KG1 (cell line): ENCODE measurements around the gene CEP78.
"Not testable (repeated sequence)": the region's sequence is repeated elsewhere in the genome, so short reads cannot be mapped to it uniquely, and the experiment has no call there.

Source experiments
- DNase-seq: peaks from one replicate; lab custom pipeline; 2025; lab: John Stamatoyannopoulos, UW

Gene CEP78

DNA sequence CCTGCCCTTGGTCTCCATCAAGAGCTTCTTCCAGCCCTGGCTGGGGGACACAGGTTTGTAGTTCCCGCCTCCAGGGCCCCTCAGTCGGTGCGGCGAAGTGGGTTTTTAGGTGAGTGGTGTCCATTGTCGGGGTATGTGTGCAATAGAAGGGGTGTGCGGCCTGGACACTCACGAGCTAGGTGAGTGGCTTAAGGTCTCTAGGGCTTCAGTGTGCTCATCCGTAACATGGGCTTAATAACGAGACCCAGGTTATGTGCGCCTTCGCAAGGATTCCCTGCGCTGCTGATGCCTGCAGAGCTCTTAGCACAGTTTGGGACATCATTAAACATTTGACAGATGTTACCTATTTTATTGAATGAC, 656 bp downstream of the CEP78 start:
- DNase-seq: peak; percentile 66

DNA sequence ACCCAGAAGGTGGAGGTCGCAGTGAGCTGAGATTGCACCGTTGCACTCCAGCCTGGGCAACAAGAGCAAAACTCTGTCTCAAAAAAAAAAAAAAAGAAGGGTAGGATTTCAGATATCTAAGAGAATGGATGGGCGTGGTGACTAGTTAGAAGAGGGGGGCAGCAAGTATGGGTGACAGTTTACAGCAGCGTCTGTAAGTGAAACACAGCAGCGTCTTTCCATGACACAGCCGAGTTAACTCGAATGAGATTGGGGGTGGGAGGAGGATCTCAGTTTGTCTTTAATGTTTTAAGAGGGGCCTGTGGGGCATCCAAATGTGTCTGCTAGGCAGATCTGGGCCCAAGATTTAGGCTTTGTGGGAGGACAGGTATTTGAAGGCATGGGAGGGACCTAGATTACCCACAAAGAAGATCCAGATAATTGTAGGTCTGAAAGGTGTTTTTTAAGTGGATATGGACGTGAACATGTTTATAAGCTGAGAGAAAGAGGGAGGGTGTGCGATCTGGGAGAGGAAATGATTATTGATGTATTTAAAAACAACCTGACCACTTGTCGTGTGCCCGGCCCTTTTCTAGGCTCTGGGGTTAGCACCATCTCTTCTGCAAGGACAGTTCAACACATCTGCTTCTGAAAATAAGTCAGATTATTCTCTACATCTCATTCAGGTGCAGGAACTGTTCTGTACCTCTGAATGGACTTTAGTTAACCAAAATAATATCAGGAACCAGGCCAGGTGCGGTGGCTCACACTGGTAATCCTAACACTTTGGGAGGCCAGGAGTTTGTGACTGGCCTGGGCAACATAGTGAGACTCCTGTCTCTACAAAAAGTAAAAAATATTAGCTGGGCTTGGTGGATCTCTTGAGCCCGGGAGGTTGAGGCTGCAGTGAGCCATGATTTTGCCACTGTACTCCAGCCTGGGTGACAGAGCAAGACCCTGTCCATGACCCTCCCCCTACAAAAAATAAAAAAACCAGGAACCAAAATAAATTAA, 2.5 kb downstream of the CEP78 start:
- DNase-seq: no peak

DNA sequence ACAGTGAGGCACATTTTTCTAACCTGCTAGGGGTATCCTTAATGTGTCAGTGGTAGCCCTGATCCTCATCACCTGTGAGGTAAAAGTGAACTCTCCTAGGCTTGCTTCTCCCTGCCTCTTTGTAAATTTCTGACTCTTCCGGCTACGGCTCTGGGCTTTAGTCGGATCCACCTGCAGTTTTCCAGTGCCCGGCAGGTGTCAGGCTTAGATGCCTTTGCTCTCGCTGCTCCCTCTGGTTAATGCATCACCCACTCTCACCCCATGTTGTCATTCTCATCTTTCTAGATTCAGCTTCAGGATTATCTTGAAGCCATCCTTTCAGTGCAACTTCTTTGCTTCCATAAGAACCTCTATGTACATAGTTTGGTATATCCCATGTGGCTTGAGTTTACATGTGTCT, 3.6 kb downstream of the CEP78 start:
- no peak for DNase-seq

DNA sequence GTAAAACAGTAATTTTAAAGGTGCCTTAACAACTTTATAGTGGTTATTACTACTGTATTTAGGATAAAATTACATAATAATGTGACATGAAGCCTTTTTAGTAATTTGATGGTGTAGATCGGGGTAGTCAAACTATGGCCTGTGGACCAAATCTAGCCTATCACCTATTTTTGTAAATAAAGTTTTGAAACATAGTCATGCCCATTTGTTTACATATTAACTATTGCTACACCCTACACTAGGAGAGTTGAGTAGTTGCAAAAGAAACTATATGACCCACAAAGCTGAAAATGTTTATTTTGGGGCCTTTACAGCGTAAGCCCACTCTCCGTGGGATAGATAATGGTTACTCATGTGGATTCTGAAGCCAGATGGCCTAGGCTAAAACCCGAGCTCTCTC, 6.2 kb downstream of the CEP78 start:
- DNase-seq: no peak

DNA sequence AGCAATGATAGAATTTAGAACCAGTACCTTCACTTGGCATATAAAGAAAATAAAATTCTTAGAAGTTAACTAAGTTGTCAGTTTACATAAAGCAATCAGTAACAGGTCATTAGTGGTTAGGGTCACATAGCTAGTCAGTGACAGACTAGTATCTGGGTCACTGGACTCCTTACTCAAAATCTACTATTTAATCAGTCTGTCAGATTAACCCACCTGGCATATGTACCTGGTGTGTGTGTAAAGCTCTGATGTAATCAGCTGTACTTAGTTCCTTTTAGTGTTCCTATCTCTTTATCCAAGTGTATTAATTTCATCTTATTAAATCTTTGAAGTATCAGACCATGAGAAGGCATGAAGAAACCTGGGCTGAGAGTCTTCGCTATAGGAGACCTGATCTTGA, 7.3 kb downstream of the CEP78 start:
- no peak for DNase-seq

DNA sequence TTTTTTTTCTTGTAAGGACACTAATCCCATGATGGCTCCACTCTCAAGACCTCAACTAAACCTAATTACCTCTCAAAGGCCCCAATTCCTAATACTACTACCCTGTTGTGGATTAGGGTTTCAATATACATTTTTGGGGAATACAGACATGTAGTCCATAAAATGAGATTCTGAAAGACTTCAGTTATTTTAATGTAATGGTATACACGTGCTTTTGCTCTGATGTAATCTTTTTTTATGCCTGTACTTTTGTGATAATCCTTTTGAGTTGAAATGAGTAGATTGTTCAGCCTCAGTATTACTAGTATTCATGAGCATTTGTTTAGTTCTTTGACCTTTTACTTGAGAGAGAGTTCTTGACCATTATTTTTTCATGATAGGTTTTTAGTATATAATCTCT, 9.5 kb downstream of the CEP78 start:
- no peak for DNase-seq

DNA sequence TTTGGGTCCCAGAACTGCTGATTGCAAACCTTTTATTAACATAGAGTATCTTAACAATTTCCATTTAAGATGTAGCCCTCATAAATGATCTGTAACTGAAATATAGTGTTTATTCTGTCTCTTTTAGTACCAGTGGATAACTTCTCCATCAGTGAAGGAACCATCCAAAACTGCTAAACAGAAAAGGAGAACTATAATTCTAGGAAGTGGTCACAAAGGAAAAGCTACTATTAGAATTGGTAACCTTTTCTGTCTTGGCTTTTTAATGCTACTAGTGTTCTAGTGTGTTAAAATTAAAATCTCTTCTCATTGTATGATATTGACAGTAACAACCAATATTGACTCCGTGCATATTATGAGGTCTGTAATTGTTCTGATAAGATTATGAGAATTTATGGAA, 12.8 kb downstream of the CEP78 start:
- no peak for DNase-seq

DNA sequence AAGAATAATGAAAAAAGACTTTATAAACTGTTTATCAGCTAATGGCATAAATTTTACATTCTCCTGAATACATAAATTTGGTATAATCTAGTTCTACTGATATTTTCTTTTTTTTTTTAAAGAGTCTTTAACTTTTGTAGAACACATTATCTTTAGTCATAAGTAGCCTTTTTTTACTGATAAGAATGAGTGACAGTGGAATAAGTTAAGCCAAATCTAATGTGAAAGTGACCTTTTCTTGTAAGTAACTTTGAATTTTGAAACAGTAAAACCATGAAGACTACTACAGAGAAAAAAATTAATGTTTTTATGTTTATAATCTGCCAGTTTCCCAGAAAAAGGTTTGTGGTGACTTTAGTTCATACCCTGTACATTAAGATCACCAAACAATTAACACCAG, 13.7 kb downstream of the CEP78 start:
- DNase-seq: no peak

DNA sequence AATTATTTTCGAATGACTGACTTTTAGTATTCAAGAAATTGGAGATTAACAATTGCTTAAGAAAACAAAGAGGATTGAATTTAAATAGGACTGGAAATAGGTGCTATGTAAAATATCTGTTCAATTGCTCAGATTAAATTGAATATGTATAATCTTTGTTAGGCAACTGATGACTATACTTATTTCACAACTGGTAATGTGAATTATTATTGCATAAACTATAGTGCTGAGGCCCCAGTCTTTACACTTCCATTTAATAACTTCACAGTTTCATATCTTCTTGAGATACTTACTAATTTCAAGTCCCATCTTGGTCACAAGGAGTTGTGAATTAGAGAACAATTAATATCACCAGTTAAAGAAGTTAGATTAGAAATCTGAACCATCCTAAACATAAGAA, 16.7 kb downstream of the CEP78 start:
- DNase-seq: no peak

DNA sequence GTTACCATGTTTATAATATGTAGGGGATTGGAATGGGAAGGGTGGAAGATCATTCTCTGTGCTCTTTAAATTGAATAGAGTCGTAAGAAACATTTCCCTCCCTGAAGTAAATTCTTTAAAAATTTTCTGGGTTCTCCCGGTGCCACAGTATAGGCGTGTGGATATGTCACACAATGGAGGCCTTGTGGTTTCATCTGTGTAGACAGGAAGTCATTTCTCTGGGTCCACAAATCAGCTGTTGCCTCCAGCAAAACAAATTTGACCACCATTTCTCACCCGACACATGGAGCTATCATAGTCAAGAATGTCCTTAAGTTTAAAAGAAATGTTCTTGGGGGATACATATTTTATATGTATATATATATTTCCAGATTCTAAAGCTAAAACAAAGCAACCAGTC, 17.4 kb downstream of the CEP78 start:
- no peak for DNase-seq

DNA sequence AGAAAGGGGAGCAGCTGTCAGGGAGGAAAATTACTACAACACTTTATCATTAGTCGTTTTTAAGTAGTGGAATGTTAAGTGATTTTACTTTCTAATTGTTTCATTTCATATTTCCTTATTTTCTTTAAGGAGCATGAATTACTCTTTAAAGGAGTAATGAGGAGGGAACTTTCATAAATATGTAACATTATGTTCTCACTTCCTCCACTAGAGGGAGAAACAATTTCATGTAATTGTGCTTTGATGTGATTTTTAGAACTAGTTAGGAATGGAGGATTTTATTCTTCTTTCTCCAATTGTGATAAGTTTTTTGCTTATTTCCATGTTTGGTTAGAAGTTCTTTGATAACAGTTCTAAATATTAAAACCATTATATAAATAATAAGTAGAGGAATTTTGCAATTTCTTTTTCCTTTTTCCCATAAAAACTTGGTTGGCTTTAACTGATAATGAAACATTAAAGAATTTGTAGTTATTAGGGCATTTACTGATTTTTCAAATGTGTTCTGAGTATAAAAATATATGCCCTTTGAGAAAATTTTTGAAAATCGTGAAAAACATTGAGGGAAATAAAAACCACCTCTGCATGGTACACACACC, 25.6 kb downstream of the CEP78 start:
- peak; percentile 6 for DNase-seq

DNA sequence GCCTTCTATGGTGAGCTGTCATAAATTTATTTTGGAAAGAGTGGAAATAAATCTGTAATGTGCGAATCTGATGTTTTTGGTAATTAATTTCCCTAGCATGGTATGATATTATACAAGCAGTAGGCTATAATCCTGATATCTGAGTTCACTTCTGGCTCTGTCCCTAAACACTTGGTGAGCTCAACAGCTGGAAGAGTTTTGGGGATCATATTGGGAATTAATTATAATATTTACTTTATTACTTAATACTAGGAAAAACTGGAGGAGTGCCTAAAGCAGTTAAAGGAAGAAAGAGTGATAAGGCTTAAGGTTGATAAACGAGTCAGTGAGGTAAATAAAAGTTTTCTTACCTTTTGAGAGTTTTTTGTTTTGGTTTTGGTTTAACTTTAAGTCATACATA, 26.8 kb downstream of the CEP78 start:
- no peak for DNase-seq

DNA sequence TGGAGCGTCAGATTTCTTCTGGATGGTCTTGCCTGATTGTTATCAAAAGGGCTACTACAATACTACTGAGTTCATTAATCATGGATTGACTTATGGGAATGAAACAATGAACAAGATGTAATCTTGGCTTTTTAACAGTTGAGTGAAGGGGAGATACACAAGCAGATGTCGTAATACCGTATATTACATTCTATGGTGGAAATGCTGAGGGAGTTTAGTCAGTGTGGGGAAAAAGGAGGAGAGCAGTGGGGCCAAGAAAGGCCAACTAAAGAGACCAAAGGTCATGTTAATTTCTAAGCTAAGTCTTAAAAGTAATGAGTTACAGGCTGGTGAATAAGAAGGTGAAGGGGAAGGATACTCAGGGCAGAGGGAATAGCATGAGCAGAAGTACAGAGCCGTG, 32.0 kb downstream of the CEP78 start:
- DNase-seq: no peak

DNA sequence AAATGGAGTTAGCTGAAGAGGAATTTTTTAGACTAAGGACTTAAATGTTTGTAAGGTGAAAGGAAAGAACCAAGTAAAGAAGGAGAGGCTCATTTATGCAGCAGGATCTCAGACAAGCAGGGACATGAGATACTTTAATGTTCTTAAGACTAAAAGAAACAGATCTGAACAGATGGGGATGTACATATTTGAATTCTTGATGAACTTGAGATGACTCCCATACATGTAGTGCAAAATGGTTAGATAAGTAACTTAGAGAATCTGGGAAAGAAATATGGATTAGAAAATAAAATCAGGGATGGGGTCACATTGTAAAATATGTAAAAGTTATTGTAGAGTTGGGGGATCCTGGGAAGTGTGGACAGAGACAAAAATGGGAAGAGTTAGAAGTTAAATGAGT, 33.9 kb downstream of the CEP78 start:
- no peak for DNase-seq

DNA sequence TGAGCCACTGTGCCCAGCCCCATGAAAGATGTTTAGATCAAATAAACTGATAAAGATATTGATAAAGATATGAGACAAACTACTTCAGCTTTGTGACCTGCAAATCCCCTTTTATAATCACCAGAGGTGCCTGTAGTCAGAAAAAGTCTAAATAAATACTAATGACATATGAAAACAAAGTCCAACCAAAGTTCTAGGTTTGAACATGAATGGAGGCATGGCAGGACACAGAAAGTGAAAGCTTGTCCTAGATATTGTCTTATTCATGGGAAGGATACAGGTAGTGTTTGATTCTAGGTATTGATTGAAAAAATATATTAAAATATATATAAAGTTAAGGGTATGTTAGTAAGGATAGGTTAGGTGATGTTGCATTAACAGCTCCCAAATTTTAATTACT, 36.4 kb downstream of the CEP78 start:
- DNase-seq: no peak

DNA sequence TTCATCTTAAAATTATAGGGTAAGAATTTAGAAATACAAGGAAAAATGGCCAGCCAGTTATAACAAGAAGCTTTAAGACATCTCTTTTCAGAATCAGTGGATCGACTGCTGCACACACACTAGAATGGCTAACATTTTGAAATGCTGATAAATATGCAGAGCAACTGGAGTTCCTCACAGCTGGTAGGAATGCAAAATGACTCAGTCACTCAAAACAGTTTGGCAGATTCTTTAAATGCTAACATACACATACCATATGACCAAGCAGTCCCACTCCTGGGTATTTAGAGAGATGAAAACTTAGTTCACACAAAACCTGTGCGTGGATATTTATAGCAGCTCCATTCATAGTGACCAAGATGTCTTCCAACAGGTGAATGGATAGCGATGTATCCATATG, 37.9 kb downstream of the CEP78 start:
- no peak for DNase-seq

DNA sequence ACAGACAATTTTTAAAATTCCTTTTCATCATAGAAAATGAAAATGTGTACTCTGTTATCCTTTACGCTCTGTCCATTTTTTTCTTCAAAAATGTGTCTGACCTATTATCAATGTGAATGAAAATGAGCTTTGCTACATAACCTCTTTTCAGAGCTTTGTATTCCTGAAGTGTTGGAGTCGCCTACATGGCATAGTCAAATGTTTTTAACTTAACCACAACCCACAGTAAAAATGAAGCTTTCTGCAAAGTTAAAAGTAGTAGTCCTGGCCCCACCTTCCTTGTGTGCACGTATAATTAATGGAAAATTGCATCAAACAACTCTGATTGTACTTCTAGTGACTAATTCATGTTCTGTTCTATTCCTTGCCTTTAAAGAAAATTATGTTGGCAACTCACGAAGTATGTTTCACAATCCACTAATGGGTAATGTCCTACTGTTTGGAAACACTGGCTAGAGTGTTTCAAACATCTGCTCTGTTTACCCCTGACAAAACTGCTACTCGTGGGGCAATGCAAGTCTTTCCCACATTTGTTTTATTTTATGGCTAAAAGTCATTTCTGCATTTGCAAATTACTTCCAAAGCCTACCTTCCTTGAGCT, 42.4 kb downstream of the CEP78 start:
- no peak for DNase-seq

DNA sequence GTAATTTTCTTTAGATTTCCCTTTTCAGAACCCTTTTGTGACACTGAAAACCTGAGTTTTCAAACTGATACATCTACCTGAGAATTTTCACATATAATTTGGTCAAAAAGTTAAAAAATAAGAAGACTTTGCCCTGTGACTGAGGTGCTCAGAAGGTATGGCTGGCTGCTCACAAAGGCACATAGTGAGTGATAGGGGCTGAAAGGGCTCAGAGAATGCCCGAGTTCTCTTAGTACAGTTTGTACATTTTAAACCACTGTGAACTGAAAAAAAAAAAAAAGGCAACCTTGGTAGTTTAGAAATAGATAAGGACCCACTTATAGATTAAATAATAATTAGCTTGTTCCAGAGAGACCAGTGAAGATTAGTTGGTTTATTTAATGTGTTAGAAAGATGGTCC, 42.9 kb downstream of the CEP78 start:
- no peak for DNase-seq

DNA sequence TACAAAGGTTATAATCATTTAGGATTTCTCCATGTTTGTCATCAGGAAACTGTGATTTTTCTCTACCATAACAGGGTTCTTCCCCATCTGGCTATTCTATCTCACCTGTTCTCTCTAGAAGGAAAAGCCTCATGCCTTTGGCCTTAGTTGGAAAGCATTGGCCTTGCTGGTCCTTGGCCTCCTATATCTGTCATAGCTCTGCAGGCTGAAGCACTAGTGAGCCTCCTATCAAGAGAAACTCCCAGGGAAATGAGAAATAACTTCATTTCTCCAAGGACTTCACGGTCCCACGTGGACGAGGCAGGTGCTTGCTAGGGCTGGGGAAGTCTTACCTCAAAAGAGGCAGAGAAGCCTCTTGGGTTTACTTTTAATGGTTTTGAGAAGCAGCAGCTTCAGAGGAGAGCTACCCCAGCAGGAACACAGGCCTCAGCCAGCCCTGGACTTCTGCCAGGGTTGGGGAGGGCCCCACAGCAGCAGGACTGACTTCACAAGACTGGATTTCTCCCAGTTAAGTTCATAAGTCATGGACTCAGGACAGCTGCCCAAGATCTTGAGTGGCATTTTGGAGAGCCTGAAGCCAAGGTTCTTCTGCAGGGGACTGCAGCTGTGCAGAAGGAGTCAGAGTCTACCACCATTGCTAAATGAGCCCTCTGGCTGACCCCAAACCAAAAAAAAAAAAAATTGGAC, 45.2 kb downstream of the CEP78 start:
- no peak for DNase-seq

DNA sequence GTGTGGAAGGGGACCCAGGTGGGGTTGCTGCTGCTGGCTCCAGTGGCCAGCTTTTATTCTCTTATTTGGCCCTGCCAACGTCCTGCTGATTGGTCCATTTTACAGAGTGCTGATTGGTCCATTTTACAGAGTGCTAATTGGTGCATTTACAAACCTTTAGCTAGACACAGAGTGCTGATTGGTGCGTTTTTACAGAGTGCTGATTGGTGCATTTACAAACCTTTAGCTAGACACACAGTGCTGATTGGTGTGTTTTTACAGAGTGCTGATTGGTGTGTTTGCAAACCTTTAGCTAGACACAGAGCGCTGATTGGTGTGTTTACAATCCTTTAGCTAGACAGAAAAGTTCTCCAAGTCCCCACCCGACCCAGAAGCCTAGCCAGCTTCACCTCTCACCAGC, 48.3 kb downstream of the CEP78 start:
- not testable (repeated sequence) for DNase-seq

DNA sequence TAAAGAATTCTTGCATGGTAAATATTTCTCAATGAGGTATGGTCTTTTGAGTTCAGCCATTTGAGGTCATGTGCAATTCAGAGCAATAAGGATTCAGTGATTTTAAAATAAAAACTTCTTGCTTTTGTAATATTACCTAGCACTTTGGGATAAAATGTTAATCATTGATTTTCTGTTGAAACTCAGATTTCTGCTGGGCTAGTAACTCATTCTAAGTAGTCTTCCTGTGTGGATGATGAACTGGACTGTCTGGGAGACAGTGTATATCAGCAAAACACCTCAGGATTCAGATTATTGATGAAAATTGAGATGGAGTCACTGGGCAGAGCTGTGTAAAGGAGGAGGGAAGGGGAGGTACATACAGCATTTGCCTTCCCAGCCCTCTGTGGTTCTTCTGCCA, 50.2 kb downstream of the CEP78 start:
- DNase-seq: no peak

DNA sequence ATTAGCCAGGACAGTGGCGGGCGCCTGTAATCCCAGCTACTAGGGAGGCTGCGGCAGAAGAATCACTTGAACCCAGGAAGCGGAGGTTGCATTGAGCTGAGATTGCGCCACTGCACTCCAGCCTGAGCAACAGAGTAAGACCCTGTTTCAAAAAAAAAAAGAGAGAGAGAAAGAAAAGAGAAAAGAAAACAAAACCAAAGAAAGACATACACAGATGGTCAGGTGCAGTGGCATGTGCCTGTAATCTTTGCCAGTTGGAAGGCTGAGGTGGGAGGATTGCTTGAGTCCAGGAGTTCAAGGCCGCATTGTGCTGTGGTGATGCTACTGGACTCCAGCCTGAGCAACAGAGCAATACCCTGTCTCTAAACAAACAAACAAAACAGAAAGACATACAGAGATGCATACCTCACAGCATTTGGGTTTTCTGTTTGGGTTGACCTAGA, 51.1 kb downstream of the CEP78 start:
- no peak for DNase-seq
